ENCODE data around the gene RAB40C. TPM values are rescaled to one million over a fixed set of nuclear protein-coding genes. Genes with fewer than 3 reads are reported as not detected.

The RAB40C gene
- polyA plus RNA-seq (ENCODE audit: insufficient read length in 3 of 3) = 10 to 100 TPM; 14.3 to 32.5 (median 23.6) TPM
- long read RNA-seq, donor 1 = 0 reads
- long read RNA-seq, donor 2, partial matches to known transcripts = 0 of 2 reads
- long read RNA-seq, donor 2, other reads (novel, unspliced or antisense) = 0 of 2 reads
- long read RNA-seq, donor 3, transcript RAB40C-201 (6 exons, 2,699 nt) = major isoform, 6 of 11 reads
- long read RNA-seq, donor 3, partial matches to known transcripts = 0 of 11 reads
- long read RNA-seq, donor 3, other reads (novel, unspliced or antisense) = 0 of 11 reads
- long read RNA-seq, donor 4, transcript RAB40C-201 (6 exons, 2,699 nt) = major isoform, 6 of 10 reads
- long read RNA-seq, donor 4, partial matches to known transcripts = 0 of 10 reads
- long read RNA-seq, donor 4, other reads (novel, unspliced or antisense) = 0 of 10 reads
- long read RNA-seq, donor 5 = 0 reads
- long read RNA-seq, donor 6, partial matches to known transcripts = 0 of 2 reads
- long read RNA-seq, donor 6, other reads (novel, unspliced or antisense) = 0 of 2 reads
- long read RNA-seq, donor 7, partial matches to known transcripts = 0 of 3 reads
- long read RNA-seq, donor 7, other reads (novel, unspliced or antisense) = 0 of 3 reads
- long read RNA-seq, donor 8 = 0 reads
- long read RNA-seq, donor 9, partial matches to known transcripts = 0 of 5 reads
- long read RNA-seq, donor 9, other reads (novel, unspliced or antisense) = 0 of 5 reads
- long read RNA-seq, donor 10, partial matches to known transcripts = 0 of 8 reads
- long read RNA-seq, donor 10, other reads (novel, unspliced or antisense) = 0 of 8 reads
- long read RNA-seq, donor 11, partial matches to known transcripts = 0 of 8 reads
- long read RNA-seq, donor 11, other reads (novel, unspliced or antisense) = 0 of 8 reads
- long read RNA-seq, donor 12, partial matches to known transcripts = 0 of 2 reads
- long read RNA-seq, donor 12, other reads (novel, unspliced or antisense) = 0 of 2 reads
- long read RNA-seq, donor 13 = 0 reads
- long read RNA-seq, donor 14, partial matches to known transcripts = 0 of 3 reads
- long read RNA-seq, donor 14, other reads (novel, unspliced or antisense) = 0 of 3 reads
- long read RNA-seq, donor 15, partial matches to known transcripts = 0 of 1 reads
- long read RNA-seq, donor 15, other reads (novel, unspliced or antisense) = 0 of 1 reads
- long read RNA-seq, donor 16, transcript RAB40C-204 (7 exons, 2,569 nt) = minor isoform, 6 of 20 reads
- long read RNA-seq, donor 16, transcript RAB40C-201 (6 exons, 2,699 nt) = major isoform, 11 of 20 reads
- long read RNA-seq, donor 16, partial matches to known transcripts = 0 of 20 reads
- long read RNA-seq, donor 16, other reads (novel, unspliced or antisense) = 0 of 20 reads

- peak; percentile 90 to 98 (median 96) for DNase-seq (ENCODE audit: extremely low read depth in 1 of 11, low read depth in 9 of 11, low spot score in 4 of 11)
These were observed at the start of gene RAB40C for GRCh38 chr16:589658-590187. TSS of gene RAB40C (plus strand) at chr16:590066. CDS start at chr16:590292, 226 bp downstream.

DNA sequence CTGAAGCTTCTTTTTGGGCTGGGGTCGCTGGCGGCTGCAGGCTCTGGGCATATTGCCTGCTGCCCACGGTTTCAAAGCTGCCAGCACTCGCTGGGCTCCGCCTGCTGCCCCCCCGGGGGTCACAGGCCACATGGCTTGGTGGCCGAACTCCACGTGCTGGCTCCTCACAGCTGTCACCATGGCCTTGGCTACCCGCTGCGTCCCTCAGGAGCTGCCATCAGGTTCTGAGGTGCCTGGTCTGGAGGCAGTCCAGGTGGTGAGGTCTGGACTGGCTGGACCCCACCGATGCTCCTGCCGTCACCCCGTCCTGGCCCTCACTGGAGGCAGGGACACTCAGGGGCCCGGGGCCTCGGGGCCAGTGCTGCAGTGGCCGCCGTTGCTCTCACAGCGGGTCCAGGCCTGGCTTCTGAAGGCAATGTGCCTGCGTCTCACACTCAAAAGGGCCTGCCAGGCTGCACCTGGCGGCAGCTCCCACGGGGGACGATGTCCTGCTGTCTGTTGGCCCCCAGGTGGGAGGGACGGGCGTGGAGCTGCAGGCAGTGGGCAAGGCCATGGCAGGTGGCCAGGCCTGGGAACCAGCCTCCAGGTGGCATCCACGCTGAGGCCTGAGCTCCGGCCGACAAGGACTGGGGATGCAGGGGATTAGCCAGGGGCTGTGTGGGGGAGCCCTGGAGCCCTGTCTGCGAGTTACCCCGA lies 49.1 kb upstream of the RAB40C start:
- DNase-seq (ENCODE audit: extremely low read depth in 1 of 11, low read depth in 9 of 11, low spot score in 4 of 11) = no peak

GRCh38 chr16:543301-544164 lies 46.3 kb upstream of the RAB40C start:
- DNase-seq (ENCODE audit: extremely low read depth in 1 of 11, low read depth in 9 of 11, low spot score in 4 of 11) = no peak

- no peak for DNase-seq (ENCODE audit: extremely low read depth in 1 of 11, low read depth in 9 of 11, low spot score in 4 of 11)
These were observed 45.3 kb upstream of the RAB40C start for GRCh38 chr16:544517-544916.

DNA sequence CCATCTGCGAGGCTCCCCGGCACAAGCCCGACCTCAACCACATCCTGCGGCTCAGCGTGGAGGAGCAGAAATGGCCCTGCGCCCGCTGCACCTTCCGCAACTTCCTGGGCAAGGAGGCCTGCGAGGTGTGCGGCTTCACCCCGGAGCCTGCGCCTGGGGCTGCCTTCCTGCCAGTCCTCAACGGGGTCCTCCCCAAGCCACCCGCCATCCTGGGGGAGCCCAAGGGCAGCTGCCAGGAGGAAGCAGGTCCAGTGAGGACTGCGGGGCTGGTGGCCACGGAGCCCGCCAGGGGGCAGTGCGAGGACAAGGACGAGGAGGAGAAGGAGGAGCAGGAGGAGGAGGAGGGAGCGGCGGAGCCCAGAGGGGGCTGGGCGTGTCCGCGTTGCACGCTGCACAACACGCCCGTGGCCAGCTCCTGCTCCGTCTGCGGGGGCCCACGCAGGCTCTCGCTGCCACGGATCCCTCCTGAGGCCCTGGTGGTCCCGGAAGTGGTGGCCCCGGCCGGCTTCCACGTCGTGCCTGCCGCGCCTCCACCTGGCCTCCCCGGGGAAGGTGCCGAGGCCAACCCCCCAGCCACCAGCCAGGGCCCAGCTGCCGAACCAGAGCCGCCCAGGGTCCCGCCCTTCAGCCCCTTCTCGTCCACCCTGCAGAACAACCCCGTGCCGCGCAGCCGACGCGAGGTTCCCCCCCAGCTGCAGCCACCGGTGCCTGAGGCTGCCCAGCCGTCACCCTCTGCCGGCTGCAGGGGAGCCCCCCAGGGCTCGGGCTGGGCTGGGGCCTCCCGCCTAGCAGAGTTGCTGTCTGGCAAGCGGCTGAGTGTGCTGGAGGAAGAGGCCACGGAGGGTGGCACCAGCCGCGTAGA lies 42.7 kb upstream of the RAB40C start:
- DNase-seq (ENCODE audit: extremely low read depth in 1 of 11, low read depth in 9 of 11, low spot score in 4 of 11) = no peak

DNA sequence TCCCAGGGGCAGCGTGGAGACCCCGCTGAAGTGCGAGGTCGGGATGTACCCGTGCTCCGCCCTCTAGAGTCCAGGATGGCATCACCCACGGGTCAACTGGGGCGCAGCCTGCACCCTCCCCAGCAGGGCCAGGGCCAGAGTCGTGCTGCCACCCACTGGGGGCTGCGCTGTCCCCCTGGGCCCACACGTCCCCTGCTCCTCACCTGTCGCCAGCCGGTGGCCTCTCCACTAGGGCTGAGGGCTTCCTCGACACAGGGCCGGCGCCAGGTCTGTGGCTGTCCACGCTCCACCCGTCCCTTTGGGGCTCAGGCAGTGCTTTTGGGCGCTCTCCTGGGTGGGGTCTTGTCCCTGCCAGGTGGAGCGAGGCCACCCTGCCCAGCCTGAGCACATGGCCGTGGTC lies 41.3 kb upstream of the RAB40C start:
- DNase-seq (ENCODE audit: extremely low read depth in 1 of 11, low read depth in 9 of 11, low spot score in 4 of 11) = no peak

- no peak for DNase-seq (ENCODE audit: extremely low read depth in 1 of 11, low read depth in 9 of 11, low spot score in 4 of 11)
These were observed 40.2 kb upstream of the RAB40C start for GRCh38 chr16:549544-550263.

GRCh38 chr16:551210-551609 lies 38.7 kb upstream of the RAB40C start:
- DNase-seq (ENCODE audit: extremely low read depth in 1 of 11, low read depth in 9 of 11, low spot score in 4 of 11) = no peak

DNA sequence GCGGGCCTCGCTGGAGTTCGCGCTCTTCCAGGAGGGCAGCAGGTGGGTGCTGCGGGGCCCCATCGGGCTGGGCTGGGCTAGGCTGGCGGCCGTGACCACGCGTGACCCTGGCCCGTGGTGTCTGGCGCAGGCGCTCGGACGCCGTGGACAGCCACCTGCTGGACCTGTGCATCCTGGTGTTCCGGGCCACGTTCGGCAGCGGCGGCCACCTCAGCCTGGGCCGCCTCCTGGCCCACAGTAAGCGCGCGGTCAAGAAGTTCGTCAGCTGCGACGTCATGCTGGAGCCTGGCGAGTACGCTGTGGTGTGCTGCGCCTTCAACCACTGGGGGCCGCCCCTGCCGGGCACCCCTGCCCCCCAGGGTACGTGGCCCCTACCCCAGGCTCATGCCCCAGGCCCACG lies 37.7 kb upstream of the RAB40C start:
- no peak for DNase-seq (ENCODE audit: extremely low read depth in 1 of 11, low read depth in 9 of 11, low spot score in 4 of 11)

DNA sequence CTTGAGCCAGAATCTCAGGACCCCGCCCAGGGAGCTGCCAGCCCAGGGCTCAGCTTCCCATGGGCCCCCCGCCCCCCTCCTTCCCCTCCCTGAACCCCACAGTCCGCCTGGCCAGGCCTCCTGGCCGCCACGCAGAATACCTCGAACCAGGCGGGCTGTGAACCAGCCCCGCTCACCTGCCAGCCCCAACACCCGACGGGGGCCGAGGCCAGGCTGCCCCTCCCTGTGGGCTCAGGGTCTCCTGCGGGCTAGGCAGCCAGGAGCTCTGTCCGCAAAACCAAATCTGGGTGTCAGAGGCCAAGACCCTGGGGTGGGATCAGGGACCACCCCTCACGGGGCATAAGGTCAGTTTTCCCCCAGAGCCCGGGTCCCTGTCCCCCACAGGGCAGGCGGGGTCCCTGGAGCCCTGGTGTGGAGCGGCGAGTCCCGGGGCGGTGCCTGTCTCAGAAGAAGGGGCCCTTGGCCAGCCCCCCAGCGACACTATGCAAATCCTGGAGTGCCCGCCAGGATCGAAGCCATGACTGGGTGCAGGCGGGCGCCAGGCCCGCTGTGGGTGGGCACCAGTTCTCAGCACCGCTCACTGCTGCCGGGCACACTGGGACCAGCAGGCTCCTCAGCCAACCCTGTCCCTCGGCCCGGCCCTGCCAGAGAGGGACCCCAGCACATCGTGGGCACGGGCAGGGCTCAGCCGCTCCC lies 36.1 kb upstream of the RAB40C start:
- DNase-seq (ENCODE audit: extremely low read depth in 1 of 11, low read depth in 9 of 11, low spot score in 4 of 11) = no peak

- no peak for DNase-seq (ENCODE audit: extremely low read depth in 1 of 11, low read depth in 9 of 11, low spot score in 4 of 11)
These were observed 35.6 kb upstream of the RAB40C start for GRCh38 chr16:554297-554621.

- no peak for DNase-seq (ENCODE audit: extremely low read depth in 1 of 11, low read depth in 9 of 11, low spot score in 4 of 11)
These were observed 35.1 kb upstream of the RAB40C start for GRCh38 chr16:554640-555365.

GRCh38 chr16:555528-556473 lies 34.1 kb upstream of the RAB40C start:
- no peak for DNase-seq (ENCODE audit: extremely low read depth in 1 of 11, low read depth in 9 of 11, low spot score in 4 of 11)
